ENCODE results near the gene SH3BGR.
A peak's percentile ranks its signal among the peaks of the same experiment; 100 is the strongest.

The SH3BGR gene

GRCh38 chr21:39454949-39455668, 3.3 kb downstream of the SH3BGR start:
- TF ChIP-seq PAX5 (IDR thresholded peaks at IDR 0.05; ENCODE audit: insufficient read depth, low read length, severe bottlenecking) (no peak), POU2F2 (IDR thresholded peaks at IDR 0.05; ENCODE audit: low read depth, low read length) (no peak), SPI1 (IDR thresholded peaks at IDR 0.05; ENCODE audit: low read depth, low read length) (no peak), POLR2A (IDR thresholded peaks at IDR 0.05; ENCODE audit: low read depth, low read length) (no peak), POLR2AphosphoS5 (IDR thresholded peaks at IDR 0.05; ENCODE audit: low read depth, low read length) (no peak), TAF1 (IDR thresholded peaks at IDR 0.05; ENCODE audit: low read depth, low read length) (no peak)
- FAIRE-seq (no peak), DNase-seq (ENCODE audit: insufficient read length, low spot score) (no peak)

- TF ChIP-seq POLR2AphosphoS5 (IDR thresholded peaks at IDR 0.05; ENCODE audit: low read depth, low read length) (no peak), PAX5 (IDR thresholded peaks at IDR 0.05; ENCODE audit: insufficient read depth, low read length, severe bottlenecking) (no peak), SPI1 (IDR thresholded peaks at IDR 0.05; ENCODE audit: low read depth, low read length) (no peak), POLR2A (IDR thresholded peaks at IDR 0.05; ENCODE audit: low read depth, low read length) (no peak)
- no peak for FAIRE-seq
- DNase-seq (ENCODE audit: insufficient read length, low spot score): no peak
Observed at GRCh38 chr21:39456665-39457064, 4.9 kb downstream of the SH3BGR start.

GRCh38 chr21:39461419-39461818, 9.6 kb downstream of the SH3BGR start:
- FAIRE-seq (no peak), DNase-seq (ENCODE audit: insufficient read length, low spot score) (no peak)
- TF ChIP-seq POU2F2 (IDR thresholded peaks at IDR 0.05; ENCODE audit: low read depth, low read length): no peak
- no peak for TF ChIP-seq SPI1 (IDR thresholded peaks at IDR 0.05; ENCODE audit: low read depth, low read length)
- no peak for TF ChIP-seq POLR2A (IDR thresholded peaks at IDR 0.05; ENCODE audit: low read depth, low read length)
- TF ChIP-seq POLR2AphosphoS5 (IDR thresholded peaks at IDR 0.05; ENCODE audit: low read depth, low read length): no peak
- TF ChIP-seq PAX5 (IDR thresholded peaks at IDR 0.05; ENCODE audit: insufficient read depth, low read length, severe bottlenecking): no peak
- TF ChIP-seq TAF1 (IDR thresholded peaks at IDR 0.05; ENCODE audit: low read depth, low read length): no peak

- no peak for FAIRE-seq
Observed at GRCh38 chr21:39463308-39463707, 11.5 kb downstream of the SH3BGR start.

GRCh38 chr21:39466584-39466983, 14.8 kb downstream of the SH3BGR start:
- DNase-seq (ENCODE audit: insufficient read length, low spot score) (no peak), FAIRE-seq (no peak)
- TF ChIP-seq TAF1 (IDR thresholded peaks at IDR 0.05; ENCODE audit: low read depth, low read length) (no peak), POLR2AphosphoS5 (IDR thresholded peaks at IDR 0.05; ENCODE audit: low read depth, low read length) (no peak), POLR2A (IDR thresholded peaks at IDR 0.05; ENCODE audit: low read depth, low read length) (no peak), PAX5 (IDR thresholded peaks at IDR 0.05; ENCODE audit: insufficient read depth, low read length, severe bottlenecking) (no peak), POU2F2 (IDR thresholded peaks at IDR 0.05; ENCODE audit: low read depth, low read length) (no peak), SPI1 (IDR thresholded peaks at IDR 0.05; ENCODE audit: low read depth, low read length) (no peak)

More at GRCh38 chr21:39463308-39463707, 11.5 kb downstream of the SH3BGR start:
- TF ChIP-seq SPI1 (IDR thresholded peaks at IDR 0.05; ENCODE audit: low read depth, low read length) (peak; percentile 29; the same call in 1 of the 2 replicates), POLR2AphosphoS5 (IDR thresholded peaks at IDR 0.05; ENCODE audit: low read depth, low read length) (no peak)
- DNase-seq (ENCODE audit: insufficient read length, low spot score): no peak

GRCh38 chr21:39467746-39468145, 16.0 kb downstream of the SH3BGR start:
- DNase-seq (ENCODE audit: insufficient read length, low spot score): no peak
- TF ChIP-seq POU2F2 (IDR thresholded peaks at IDR 0.05; ENCODE audit: low read depth, low read length) (no peak), SPI1 (IDR thresholded peaks at IDR 0.05; ENCODE audit: low read depth, low read length) (no peak), POLR2AphosphoS5 (IDR thresholded peaks at IDR 0.05; ENCODE audit: low read depth, low read length) (no peak), PAX5 (IDR thresholded peaks at IDR 0.05; ENCODE audit: insufficient read depth, low read length, severe bottlenecking) (no peak), TAF1 (IDR thresholded peaks at IDR 0.05; ENCODE audit: low read depth, low read length) (no peak)
- no peak for FAIRE-seq

GRCh38 chr21:39468559-39468958, 16.8 kb downstream of the SH3BGR start:
- no peak for TF ChIP-seq POLR2A (IDR thresholded peaks at IDR 0.05; ENCODE audit: low read depth, low read length)
- DNase-seq (ENCODE audit: insufficient read length, low spot score): no peak
- FAIRE-seq: no peak

- no peak for DNase-seq (ENCODE audit: insufficient read length, low spot score)
- FAIRE-seq: no peak
- TF ChIP-seq SPI1 (IDR thresholded peaks at IDR 0.05; ENCODE audit: low read depth, low read length) (no peak), POU2F2 (IDR thresholded peaks at IDR 0.05; ENCODE audit: low read depth, low read length) (no peak), PAX5 (IDR thresholded peaks at IDR 0.05; ENCODE audit: insufficient read depth, low read length, severe bottlenecking) (no peak), TAF1 (IDR thresholded peaks at IDR 0.05; ENCODE audit: low read depth, low read length) (no peak), POLR2AphosphoS5 (IDR thresholded peaks at IDR 0.05; ENCODE audit: low read depth, low read length) (no peak), POLR2A (IDR thresholded peaks at IDR 0.05; ENCODE audit: low read depth, low read length) (no peak)
Observed at GRCh38 chr21:39471598-39471997, 19.8 kb downstream of the SH3BGR start.

GRCh38 chr21:39472786-39473185, 21.0 kb downstream of the SH3BGR start:
- FAIRE-seq (no peak), DNase-seq (ENCODE audit: insufficient read length, low spot score) (no peak)
- no peak for TF ChIP-seq POLR2A (IDR thresholded peaks at IDR 0.05; ENCODE audit: low read depth, low read length)
- TF ChIP-seq TAF1 (IDR thresholded peaks at IDR 0.05; ENCODE audit: low read depth, low read length): no peak
- no peak for TF ChIP-seq SPI1 (IDR thresholded peaks at IDR 0.05; ENCODE audit: low read depth, low read length)
- TF ChIP-seq POU2F2 (IDR thresholded peaks at IDR 0.05; ENCODE audit: low read depth, low read length): no peak
- TF ChIP-seq POLR2AphosphoS5 (IDR thresholded peaks at IDR 0.05; ENCODE audit: low read depth, low read length): no peak

- no peak for TF ChIP-seq TAF1 (IDR thresholded peaks at IDR 0.05; ENCODE audit: low read depth, low read length)
- TF ChIP-seq POU2F2 (IDR thresholded peaks at IDR 0.05; ENCODE audit: low read depth, low read length): no peak
- TF ChIP-seq PAX5 (IDR thresholded peaks at IDR 0.05; ENCODE audit: insufficient read depth, low read length, severe bottlenecking): no peak
- no peak for TF ChIP-seq SPI1 (IDR thresholded peaks at IDR 0.05; ENCODE audit: low read depth, low read length)
- TF ChIP-seq POLR2AphosphoS5 (IDR thresholded peaks at IDR 0.05; ENCODE audit: low read depth, low read length): no peak
- TF ChIP-seq POLR2A (IDR thresholded peaks at IDR 0.05; ENCODE audit: low read depth, low read length): no peak
- DNase-seq (ENCODE audit: insufficient read length, low spot score) (no peak), FAIRE-seq (no peak)
Observed at GRCh38 chr21:39474611-39475010, 22.8 kb downstream of the SH3BGR start.
